ENCODE data around the gene VPS39.

DNA sequence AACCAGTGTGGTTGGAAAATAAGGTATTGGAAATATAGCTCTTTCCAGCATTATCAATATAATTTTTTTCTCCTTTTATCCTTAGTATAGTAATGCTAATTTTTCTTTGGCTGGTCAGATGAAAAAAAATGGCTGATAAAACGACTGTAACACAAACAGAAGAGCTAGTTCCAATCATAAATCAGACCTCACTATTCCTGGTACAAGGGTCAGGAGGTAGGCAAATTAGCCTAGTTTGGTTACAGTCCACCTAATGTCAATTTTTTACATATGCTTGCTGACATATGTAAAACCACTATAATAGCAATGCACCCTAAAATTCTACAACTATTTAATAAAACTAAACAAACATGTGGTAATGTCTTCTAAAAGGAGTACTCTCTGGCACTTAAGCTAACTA, 19.9 kb upstream of the VPS39 start:
- TF ChIP-seq POLR2A (IDR thresholded peaks at IDR 0.05; ENCODE audit: low read depth, low read length) (no peak), TAF1 (IDR thresholded peaks at IDR 0.05; ENCODE audit: low read depth, low read length) (no peak), SPI1 (IDR thresholded peaks at IDR 0.05; ENCODE audit: low read depth, low read length) (no peak)

Measured in GM12891 (cell line).